ENCODE results near the gene ZNF665.
"Not testable (repeated sequence)": the region's sequence is repeated elsewhere in the genome, so short reads cannot be mapped to it uniquely, and the experiment has no call there.

ZNF665 gene

DNA sequence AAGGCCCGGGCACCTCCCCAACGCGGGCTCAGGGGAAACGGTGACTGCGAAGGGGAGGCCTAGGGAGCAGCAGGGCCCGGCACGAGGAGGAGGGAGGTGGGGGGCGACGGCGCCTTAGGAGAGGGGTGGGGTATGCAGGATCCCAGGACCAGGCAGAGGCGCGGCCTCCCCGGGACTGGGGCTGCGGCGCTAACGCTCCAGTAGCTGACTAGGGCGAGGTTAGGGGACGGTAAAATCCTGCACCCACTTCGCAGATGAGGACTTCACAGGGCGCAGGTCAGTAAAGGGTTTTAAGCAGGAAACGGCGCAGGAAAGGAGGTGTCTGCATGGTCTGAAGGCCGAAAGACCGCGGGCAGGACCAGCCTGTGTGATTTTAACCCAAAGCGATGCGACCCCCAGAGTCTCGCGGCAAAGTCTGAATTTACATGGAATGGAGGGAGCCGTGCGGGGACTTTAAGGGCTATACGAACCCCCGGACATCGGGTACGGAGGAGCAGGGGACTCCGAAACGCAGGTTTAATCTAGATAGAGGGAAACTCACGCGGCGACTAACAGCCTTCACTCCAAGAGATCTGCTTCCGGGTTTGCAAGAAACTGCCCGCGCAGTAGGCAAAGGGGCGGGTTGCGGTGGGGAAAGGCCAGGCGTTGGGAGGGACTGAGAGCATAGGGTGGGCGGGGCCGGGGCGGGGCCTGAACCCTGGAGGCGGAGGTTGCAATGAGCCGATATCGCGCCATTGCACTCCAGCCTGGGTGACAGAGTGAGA, at the start of gene ZNF665:
Gene ZNF665, minus strand, starts transcription at position 588 of the 764 bp plus-strand sequence. CDS start 10,460 bp downstream, outside the sequence.
- DNase-seq (ENCODE audit: low read depth): no peak

DNA sequence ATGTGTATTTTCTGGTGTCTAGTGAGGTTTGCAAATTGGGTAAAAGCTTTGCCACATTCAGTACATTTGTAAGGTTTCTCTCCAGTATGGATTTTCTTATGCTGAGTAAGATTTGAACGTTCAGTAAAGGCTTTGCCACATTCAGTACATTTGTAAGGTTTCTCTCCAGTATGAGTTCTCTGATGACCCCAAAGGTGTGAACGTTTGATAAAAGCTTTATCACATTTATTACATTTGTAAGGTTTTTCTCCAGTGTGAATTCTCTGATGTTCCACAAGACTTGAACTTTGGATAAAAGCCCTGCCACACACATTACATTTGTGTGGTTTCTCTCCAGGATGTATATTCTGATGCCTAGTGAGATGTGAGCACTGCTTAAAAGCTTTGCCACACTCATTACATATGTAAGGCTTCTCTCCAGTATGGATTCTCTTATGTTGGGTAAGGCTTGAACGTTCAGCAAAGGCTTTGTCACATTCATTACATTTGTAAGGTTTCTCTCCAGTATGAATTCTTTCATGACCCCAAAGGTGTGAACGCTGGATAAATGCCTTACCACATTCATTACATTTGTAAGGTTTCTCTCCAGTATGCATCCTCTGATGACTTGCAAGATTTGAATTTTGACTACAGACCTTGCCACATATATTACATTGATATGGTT, 44.1 kb upstream of the ZNF665 start:
- no peak for DNase-seq (ENCODE audit: low read depth)

DNA sequence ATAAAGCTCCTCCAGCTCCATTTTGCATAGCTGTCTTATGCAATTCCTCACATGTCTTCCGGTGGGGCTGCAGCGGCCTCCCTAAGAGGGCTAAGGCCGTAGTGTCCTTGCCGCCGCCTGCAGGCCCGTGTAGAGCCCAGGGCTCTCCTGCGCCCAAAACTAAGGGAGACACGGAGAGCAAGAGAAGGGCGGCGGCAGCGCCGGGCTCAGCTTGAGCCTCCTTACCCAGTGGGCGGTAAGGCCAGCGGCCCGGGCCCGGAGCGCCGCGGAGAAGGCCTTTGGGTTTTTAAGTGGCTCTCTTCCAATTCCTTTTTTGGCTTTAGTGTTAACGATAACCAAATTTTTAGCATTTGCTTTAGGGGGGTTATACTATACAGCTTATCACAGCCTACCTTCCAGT, 31.4 kb upstream of the ZNF665 start:
- DNase-seq (ENCODE audit: low read depth): no peak

DNA sequence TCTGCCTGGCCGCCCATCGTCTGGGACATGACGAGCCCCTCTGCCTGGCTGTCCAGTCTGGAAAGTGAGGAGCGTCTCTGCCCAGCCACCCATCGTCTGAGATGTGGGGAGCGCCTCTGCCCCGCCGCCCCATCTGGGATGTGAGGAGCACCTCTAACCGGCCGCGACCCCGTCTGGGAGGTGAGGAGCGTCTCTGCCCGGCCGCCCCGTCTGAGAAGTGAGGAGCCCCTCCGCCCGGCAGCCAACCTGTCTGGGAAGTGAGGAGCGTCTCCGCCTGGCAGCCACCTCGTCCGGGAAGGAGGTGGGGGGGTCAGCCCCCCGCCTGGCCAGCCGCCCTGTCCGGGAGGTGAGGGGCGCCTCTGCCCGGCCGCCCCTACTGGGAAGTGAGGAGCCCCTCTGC, 29.6 kb upstream of the ZNF665 start:
- not testable (repeated sequence) for DNase-seq (ENCODE audit: low read depth)

DNA sequence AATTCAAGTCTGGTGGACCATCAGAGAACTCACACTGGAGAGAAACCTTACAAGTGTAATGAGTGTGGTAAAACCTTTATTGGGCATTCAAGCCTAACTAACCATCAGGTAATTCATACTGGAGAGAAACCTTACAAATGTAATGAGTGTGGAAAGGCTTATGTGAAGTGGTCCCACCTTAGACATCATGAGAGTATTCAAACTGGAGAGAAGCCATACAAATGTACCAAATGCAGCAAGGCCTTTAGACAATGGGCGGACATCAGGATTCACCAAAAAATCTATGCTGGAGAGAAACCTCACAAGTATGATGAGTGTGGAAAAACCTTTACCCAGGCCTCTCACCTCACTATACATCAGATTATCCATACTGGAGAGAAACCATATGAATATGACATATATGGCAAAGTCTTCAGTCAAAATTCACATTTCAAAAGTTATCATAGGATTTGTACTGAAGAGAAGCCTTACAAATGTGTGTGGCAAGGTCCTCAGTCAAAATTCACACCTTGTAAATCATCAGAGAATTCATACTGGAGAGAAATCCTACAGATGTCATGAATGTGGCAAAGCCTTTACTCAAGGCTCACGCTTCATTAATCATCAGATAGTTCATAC, 19.7 kb upstream of the ZNF665 start:
- no peak for DNase-seq (ENCODE audit: low read depth)

DNA sequence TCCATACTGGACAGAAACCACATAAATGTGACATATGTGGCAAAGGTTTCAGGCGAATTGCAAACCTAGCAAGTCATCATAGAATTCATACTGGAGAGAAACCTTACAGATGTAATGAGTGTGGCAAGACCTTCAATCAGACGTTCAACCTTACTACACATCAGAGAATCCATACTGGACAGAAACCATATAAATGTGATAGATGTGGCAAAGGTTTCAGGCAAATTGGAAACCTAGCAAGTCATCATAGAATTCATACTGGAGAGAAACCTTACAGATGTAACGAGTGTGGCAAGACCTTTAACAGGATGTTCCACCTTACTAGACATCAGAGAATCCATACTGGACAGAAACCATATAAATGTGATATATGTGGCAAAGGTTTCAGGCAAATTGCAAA, 18.4 kb upstream of the ZNF665 start:
- not testable (repeated sequence) for DNase-seq (ENCODE audit: low read depth)

DNA sequence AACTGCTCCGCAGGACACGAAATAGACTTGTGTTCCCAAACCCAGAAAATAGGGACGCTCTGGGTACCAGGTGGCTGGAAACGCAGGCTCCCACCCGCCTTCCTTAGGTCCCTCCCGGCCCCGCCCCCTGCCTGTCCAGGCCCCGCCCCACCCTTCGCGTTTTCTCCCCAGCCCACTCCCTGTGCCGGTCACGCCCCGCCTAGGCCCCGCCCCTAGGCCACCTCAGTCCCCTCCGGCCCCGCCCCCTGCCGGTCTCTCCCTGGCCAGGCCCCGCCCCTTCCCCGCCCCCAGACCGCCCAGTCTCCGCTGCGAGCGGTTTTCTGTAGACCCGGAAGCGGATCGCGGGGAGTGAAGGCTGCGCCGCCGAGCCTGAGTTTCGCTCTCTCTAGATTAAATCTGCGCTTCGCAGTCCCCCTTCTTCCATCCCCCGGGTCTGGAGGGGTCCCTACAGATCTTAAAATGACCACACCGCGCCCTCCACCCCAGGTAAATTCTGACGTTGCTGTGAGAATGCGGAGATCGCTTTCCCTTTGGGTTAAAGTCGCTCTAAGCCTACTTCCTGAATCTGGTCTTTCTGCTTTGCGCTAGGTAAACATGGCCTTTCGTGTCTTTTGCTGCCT, 3.7 kb upstream of the ZNF665 start:
- peak; percentile 33 for DNase-seq (ENCODE audit: low read depth)

DNA sequence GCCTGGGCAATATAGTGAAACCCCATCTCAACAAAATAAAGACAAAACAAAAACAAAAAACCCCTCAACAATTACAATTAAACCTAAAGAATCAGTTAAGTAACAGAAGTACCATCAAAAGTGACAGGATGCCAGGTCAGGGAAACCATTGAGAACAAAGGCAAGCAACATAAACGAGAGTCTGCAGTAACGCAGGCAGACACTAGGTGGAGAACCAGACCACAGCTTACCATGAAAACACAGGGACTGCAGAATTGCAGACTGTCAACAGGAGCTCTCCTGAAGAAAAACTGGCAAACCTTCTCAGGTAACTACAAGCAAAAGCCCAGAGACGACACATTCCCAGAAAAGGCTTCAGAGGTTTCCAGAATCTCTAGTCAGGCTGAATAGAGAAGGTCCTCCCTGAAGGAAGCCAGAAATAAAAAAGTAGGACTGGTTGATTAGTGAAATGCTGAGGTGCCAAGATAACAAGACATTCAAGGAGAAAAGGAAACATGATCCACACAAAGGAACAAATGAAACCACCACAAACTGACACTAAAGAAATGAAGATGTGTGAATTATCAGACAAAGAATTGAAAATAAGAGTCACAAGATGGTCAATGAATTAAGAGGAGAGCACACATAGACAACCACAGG, 2.2 kb upstream of the ZNF665 start:
- DNase-seq (ENCODE audit: low read depth): peak; percentile 41

DNA sequence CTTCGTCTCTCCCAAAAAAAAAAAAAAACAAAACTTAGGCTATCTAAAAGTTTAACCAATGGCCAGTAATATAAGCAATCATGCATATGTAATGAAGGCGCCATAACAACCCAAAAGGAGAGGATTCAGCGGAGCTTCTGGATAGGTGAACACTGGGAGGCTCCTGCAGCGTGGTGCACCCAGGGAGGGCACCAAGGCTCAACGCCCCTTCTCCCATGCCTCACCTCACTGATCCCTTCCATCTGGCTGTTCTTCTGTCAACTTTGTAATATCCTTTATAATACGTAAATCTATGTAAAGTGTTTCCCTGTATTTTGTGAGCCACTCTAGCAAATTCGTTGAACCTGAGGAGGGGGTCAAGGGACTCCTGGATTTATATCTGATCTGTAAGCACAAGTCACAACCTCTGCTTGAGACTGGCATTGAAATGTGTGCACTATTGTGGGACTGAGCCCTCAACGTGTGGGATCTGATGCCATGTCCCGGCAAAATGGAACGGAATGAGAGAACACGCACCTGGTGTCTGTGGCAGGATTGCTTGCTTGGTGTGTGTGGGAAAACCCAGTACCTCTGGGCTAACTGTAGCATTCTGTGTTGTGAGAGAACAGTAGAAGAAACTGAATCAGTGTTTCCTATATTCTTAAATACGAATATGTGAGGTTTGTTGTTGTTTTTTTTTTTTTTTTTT, 521 bp upstream of the ZNF665 start:
- no peak for DNase-seq (ENCODE audit: low read depth)

DNA sequence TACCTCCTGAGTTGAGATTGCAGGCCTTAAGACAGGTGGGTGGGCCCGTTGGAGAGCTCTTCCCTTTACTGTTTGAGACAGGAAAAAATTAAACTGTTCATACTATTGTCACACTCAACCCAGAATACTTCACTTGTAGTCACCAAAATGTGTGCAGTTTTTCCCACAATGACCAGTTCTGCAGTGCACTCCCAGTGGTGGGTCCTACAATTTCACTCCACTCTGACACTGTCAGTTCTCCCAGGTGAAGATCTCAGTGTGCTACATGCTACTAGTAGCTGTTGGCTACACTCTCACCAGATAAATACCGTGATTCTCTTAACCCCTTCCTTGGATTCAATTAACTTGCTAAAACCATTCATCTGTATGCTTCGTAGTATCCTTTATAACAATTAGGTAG, 2.9 kb downstream of the ZNF665 start:
- DNase-seq (ENCODE audit: low read depth): no peak

DNA sequence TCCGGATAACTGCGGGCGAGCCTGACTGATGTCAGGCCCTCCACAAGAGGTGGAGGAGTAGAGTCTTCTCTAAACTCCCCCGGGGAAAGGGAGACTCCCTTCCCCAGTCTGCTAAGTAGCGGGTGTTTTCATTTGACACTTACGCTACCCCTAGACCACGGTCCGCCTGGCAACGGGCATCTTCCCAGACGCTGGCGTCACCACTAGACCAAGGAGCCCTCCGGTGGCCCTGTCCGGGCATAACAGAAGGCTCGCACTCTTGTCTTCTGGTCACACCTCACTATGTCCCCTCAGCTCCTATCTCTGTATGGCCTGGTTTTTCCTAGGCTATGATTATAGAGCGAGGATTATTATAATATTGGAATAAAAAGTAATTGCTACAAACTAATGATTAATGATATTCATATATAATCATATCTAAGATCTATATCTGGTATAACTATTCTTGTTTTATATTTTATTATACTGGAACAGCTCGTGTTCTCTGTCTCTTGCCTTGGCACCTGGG, 3.4 kb downstream of the ZNF665 start:
- DNase-seq (ENCODE audit: low read depth): not testable (repeated sequence)

DNA sequence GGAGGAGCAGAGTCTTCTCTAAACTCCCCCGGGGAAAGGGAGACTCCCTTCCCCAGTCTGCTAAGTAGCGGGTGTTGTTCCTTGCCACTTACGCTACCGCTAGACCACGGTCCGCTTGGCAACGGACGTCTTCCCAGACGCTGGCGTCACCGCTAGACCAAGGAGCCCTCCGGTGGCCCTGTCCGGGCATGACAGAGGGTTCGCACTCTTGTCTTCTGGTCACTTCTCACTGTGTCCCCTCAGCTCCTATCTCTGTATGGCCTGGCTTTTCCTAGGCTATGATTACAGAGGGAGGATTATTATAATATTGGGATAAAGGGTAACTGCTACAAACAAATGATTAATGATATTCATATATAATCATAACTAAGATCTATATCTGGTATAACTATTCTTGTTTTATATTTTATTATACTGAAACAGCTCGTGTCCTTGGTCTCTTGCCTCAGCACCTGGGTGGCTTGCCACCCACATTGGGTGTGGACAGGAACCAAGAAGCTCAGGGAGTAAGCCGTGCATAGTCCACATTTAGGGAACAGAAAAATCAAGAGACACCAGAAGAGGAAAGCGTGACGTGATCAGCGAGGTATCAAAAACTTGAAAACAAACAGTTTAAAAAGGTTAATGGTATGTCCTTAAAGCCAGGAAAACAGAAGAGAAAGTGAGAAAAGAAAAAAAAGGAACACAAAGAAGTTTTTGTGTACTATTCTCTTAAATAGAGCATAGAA, 7.8 kb downstream of the ZNF665 start:
- DNase-seq (ENCODE audit: low read depth): not testable (repeated sequence)

DNA sequence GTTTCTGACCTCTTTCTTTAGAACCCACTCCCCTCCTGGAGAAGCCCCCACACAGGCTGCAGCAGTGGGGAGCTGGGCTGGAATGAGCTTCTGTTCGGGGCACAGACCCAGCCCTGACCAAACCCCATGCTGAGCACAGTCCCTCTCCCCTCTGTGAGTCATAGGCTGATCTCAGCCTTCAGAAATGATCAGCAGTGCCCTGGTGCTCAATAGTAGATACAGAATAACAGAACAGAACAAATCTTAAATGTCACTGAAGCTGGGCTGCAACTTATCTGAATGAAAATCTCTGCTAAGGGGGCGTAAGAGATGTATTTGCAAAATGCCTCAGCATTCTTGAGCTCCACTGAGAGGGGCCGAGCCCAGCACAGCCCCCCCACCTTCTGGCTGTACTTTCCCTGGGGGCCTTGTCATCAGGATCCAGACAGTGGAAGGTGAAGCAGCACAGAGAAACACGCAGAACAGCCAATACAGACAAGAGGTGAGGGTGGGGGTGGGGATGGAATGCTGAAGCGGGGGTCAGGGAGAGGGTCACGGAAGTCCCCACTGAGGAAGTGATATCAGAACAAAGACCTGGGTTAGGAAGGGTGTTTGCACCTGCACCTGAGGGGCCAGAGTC, 9.9 kb downstream of the ZNF665 start:
- no peak for DNase-seq (ENCODE audit: low read depth)

DNA sequence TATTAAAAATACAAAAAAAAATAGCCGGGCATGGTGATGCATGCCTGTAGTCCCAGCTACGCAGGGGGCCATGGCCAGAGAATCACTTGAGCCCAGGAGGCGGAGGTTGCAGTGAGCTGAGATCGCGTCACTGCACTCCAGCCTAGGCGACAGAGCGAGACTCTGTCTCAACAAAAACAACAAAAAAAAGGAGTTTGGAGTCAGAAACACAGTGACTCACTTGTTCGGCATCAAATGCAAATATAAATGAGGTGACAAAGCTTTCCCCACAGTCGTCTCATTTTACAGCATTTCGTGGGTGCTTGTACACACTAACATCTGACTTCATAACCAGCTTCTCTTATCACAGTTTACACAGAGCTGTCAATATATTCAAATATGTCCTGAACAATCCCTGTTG, 11.0 kb downstream of the ZNF665 start:
- DNase-seq (ENCODE audit: low read depth): no peak

DNA sequence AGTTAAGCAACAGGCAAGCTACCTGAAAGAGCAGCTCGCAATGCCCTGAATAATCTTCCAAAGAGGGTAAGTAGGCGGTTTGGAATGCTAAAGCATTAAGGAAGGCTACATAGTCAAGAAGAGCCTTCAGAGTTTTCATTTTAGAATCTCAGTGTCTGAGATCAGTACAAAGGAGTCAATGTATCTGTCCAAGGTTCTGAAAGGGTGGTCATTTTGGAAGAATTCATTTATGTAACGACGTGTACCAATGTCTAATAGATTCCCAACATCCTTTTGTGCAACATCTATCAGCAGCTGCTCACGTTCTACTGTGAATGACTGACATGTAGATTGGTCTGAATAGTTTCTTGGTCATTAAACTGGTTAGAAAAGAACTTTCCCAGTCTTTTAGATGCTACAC, 15.2 kb downstream of the ZNF665 start:
- no peak for DNase-seq (ENCODE audit: low read depth)

DNA sequence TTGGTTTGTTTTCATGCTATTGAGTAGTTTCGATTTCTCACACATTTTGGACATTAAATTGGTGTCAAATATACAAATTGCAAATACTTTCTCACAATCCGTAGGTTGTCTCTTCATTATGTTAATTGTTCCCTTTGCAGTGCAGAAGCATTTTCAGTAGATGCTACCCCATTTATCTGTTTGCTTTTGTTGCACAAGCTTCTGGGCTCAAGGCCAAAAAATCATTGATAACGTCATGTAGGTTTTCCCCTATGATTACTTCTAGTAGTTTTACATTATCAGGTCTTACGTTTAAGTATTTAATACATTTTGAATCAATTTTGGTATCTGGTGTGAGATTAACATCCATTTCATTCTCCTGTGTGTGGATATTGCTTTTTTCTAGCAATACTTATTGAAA, 20.3 kb downstream of the ZNF665 start:
- no peak for DNase-seq (ENCODE audit: low read depth)

DNA sequence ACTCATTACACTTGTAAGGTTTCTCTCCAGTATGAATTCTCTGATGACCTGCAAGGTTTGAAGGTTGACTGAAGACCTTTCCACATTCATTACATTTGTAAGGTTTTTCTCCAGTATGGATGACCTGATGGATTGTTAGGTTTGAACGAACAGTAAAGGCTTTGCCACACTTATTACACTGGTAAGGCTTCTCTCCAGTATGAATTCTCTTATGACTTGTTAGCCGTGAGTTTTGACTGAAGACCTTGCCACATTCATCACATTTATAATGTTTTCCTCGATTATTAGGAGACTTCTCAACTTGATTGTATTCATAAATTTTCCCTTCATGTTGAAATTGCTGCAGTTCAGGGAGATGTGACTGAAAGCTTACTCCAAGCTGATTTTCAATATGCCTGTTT, 27.5 kb downstream of the ZNF665 start:
- DNase-seq (ENCODE audit: low read depth): no peak

DNA sequence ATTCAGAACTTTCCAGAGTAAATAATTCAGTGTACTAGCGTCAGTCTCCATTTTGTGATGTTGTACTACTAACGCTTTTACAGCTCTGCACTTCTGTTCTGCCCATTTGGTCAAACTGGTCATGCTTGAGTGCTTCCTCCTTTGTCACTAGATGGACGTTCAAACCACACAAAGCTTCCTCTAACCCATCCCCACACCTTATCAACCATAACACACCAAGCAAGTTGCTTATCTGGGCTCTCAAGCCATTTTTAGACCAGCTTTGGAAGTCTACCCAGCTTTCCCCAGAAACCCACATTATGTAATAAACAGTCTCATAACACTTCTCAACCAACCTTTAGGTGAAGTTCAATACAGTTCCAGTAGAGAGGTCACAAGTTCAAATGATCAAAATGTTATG, 32.0 kb downstream of the ZNF665 start:
- no peak for DNase-seq (ENCODE audit: low read depth)

DNA sequence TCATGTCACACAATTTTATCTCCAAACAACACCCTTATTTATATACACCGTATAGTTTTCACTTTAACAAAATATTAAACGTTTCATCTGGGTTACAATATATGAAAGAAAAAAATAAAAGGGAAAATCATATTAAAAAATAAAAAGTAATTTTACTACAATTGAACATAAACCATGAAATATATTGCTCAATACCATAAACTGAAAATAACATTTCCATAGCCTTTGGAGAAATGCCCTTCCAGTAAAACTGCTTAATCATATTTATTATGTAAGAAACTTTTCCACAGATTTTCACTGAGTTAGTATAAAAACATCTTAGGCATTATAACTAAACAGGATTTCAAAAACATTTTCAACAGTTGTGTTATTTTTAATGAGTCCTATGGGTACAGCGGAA, 32.8 kb downstream of the ZNF665 start:
- no peak for DNase-seq (ENCODE audit: low read depth)

DNA sequence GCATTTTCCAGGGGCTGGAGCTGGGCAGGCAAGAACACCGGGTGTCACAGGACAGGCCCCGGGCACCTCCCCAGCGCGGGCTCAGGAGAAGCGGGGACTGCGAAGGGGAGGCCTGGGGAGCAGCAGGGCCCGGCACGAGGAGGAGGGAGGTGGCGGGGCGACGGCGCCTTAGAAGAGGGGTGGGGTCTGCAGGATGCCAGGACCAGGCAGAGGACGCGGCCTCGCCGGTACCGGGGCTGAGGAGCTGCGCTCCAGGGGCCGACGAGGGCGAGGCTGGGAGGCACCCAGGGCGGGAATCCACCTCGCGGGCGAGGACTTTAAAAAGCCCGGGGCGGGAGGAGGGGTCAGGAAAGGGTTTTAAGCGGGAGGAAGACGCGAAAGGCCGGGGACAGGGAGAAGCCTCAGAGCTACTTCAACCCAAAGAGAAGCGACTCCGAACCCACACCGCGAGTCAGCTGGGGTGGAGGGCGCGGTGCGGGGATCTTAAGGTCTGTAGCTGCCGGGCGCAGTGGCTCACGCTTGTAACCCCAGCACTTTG, 35.0 kb downstream of the ZNF665 start:
- DNase-seq (ENCODE audit: low read depth): peak; percentile 4
